ENCODE measurements around the gene TAPT1.
A peak's percentile ranks its signal among the peaks of the same experiment; 100 is the strongest.
"Not testable (repeated sequence)": the region's sequence is repeated elsewhere in the genome, so short reads cannot be mapped to it uniquely, and the experiment has no call there.

The TAPT1 gene

DNA sequence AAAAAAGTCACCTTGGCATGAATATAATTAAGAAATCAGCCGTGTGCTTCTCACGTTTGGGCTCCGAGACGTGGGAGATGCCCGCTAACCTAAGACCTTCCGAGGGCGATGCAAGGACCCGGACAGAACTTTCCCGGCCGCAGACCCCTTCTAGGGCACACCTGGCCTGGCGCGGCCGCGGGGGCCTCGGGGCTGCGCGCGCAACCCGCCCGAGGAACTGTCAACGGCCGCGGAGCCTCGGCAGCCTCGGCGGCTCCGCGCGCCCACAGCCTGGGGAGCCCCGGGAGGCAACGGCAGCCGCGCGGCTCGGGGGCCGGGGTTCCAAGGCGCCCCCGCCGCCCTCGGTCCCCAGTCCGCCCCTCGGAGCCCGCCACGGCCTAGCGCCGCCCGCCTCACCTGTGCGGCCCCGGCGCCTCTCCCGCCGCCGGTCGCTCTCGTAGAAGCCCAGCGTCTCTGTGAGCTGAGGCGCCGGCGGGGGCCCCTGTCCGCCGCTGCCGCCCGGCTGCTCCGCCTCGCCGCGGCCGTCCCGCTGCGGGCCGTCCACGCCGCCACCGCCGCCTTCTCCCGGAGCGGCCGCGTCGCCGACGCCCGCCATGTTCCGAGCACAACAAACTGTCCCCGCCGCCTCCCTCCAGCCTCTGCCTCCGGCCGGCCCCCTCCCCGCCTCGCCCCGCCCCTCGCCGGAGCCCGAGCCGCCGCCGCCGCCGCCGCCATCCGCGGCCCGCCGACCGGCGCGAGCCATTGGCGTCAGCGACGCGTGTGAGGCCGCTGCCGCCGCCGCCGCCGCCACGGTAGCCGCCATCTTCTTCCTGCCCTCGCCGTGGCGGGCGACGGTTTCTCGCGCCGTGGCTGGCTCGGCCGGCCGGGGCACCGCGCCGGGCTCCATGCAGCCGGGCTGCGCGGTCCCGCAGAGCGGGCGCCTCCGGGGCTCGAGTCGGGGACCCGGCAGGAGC, at the start of gene TAPT1:
TSS of gene TAPT1 (minus strand) at position 609 of the 953 bp plus-strand sequence. CDS start at position 595, 14 bp downstream.
- no peaks in the 10 kb centered on the region for H3K36me3 ChIP-seq (ENCODE audit: insufficient read depth, low read depth, low read length)
- peaks cover 12% of the 10 kb centered on the region for H3K4me1 ChIP-seq (ENCODE audit: insufficient read depth, low read length)
- no peaks in the 10 kb centered on the region for H3K9me3 ChIP-seq (ENCODE audit: insufficient read depth, low read depth, low read length)
- H3K27me3 ChIP-seq (ENCODE audit: insufficient read depth, low read length): no peaks in the 10 kb centered on the region
- H3K4me3 ChIP-seq (ENCODE audit: low read length): peak within 1 kb of the TSS; percentile 99
- no peak within 1 kb of the TSS for H3K27ac ChIP-seq (ENCODE audit: low read length)
- H3K9ac ChIP-seq (ENCODE audit: low read depth, low read length): peak within 1 kb of the TSS; percentile 84; the same call in 1 of the 2 replicates

GRCh38 chr4:16271411-16271810, 45.1 kb upstream of the TAPT1 start:
- Histone ChIP-seq H3K36me3 (ENCODE audit: insufficient read depth, low read depth, low read length) (no peaks in the 10 kb centered on the region), H3K4me1 (ENCODE audit: insufficient read depth, low read length) (no peaks in the 10 kb centered on the region), H3K27ac (ENCODE audit: low read length) (no peak overlapping the region)

GRCh38 chr4:16270454-16271328, 44.4 kb upstream of the TAPT1 start:
- H3K9ac ChIP-seq (ENCODE audit: low read depth, low read length): no peak overlapping the region
- no peaks in the 10 kb centered on the region for H3K36me3 ChIP-seq (ENCODE audit: insufficient read depth, low read depth, low read length)
- H3K4me3 ChIP-seq (ENCODE audit: low read length): no peak overlapping the region
- no peak overlapping the region for H3K27ac ChIP-seq (ENCODE audit: low read length)
- H3K9me3 ChIP-seq (ENCODE audit: insufficient read depth, low read depth, low read length): peaks cover 7% of the 10 kb centered on the region
- no peaks in the 10 kb centered on the region for H3K27me3 ChIP-seq (ENCODE audit: insufficient read depth, low read length)
- no peaks in the 10 kb centered on the region for H3K4me1 ChIP-seq (ENCODE audit: insufficient read depth, low read length)

More at GRCh38 chr4:16271411-16271810, 45.1 kb upstream of the TAPT1 start:
- Histone ChIP-seq H3K9ac (ENCODE audit: low read depth, low read length) (no peak overlapping the region), H3K27me3 (ENCODE audit: insufficient read depth, low read length) (no peaks in the 10 kb centered on the region), H3K4me3 (ENCODE audit: low read length) (no peak overlapping the region), H3K9me3 (ENCODE audit: insufficient read depth, low read depth, low read length) (peaks cover 14% of the 10 kb centered on the region)

- H3K36me3 ChIP-seq (ENCODE audit: insufficient read depth, low read depth, low read length); H3K4me3 ChIP-seq (ENCODE audit: low read length); H3K9me3 ChIP-seq (ENCODE audit: insufficient read depth, low read depth, low read length); H3K27me3 ChIP-seq (ENCODE audit: insufficient read depth, low read length); H3K4me1 ChIP-seq (ENCODE audit: insufficient read depth, low read length); H3K27ac ChIP-seq (ENCODE audit: low read length); H3K9ac ChIP-seq (ENCODE audit: low read depth, low read length): not testable (repeated sequence)
Observed at GRCh38 chr4:16269742-16270453, 43.6 kb upstream of the TAPT1 start.

DNA sequence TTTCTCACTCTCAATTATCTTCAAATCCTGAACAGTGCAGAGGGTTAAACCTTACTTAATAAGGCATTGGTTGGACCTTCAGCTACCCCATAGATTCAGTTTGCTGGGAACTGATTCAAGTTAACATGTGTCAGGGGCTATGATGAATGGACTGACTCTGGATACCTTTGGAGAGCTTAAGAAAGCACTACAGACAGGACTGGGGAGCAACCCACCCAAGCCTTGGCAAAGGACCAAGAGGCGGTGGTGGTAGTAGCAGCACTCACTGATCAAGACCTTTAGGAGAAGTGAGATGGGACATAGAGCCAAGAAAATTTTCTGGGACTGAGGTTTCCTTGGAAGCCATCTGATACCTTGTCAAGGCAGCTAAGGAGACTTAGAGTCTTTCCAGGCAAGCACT, 43.0 kb upstream of the TAPT1 start:
- H3K27me3 ChIP-seq (ENCODE audit: insufficient read depth, low read length): no peaks in the 10 kb centered on the region
- no peak overlapping the region for H3K4me3 ChIP-seq (ENCODE audit: low read length)
- no peaks in the 10 kb centered on the region for H3K9me3 ChIP-seq (ENCODE audit: insufficient read depth, low read depth, low read length)
- no peaks in the 10 kb centered on the region for H3K4me1 ChIP-seq (ENCODE audit: insufficient read depth, low read length)
- H3K36me3 ChIP-seq (ENCODE audit: insufficient read depth, low read depth, low read length): no peaks in the 10 kb centered on the region
- no peak overlapping the region for H3K27ac ChIP-seq (ENCODE audit: low read length)
- H3K9ac ChIP-seq (ENCODE audit: low read depth, low read length): no peak overlapping the region

- Histone ChIP-seq H3K27ac (ENCODE audit: low read length) (no peak overlapping the region), H3K9ac (ENCODE audit: low read depth, low read length) (no peak overlapping the region)
Observed at GRCh38 chr4:16268290-16268689, 42.0 kb upstream of the TAPT1 start.

GRCh38 chr4:16267639-16268038, 41.4 kb upstream of the TAPT1 start:
- H3K36me3 ChIP-seq (ENCODE audit: insufficient read depth, low read depth, low read length): no peaks in the 10 kb centered on the region
- H3K9ac ChIP-seq (ENCODE audit: low read depth, low read length): no peak overlapping the region
- no peak overlapping the region for H3K27ac ChIP-seq (ENCODE audit: low read length)
- H3K4me3 ChIP-seq (ENCODE audit: low read length): no peak overlapping the region
- no peaks in the 10 kb centered on the region for H3K9me3 ChIP-seq (ENCODE audit: insufficient read depth, low read depth, low read length)
- H3K27me3 ChIP-seq (ENCODE audit: insufficient read depth, low read length): no peaks in the 10 kb centered on the region
- H3K4me1 ChIP-seq (ENCODE audit: insufficient read depth, low read length): no peaks in the 10 kb centered on the region

More at GRCh38 chr4:16268290-16268689, 42.0 kb upstream of the TAPT1 start:
- Histone ChIP-seq H3K36me3 (ENCODE audit: insufficient read depth, low read depth, low read length) (no peaks in the 10 kb centered on the region), H3K4me1 (ENCODE audit: insufficient read depth, low read length) (no peaks in the 10 kb centered on the region), H3K4me3 (ENCODE audit: low read length) (no peak overlapping the region), H3K27me3 (ENCODE audit: insufficient read depth, low read length) (no peaks in the 10 kb centered on the region), H3K9me3 (ENCODE audit: insufficient read depth, low read depth, low read length) (no peaks in the 10 kb centered on the region)

GRCh38 chr4:16265820-16266219, 39.5 kb upstream of the TAPT1 start:
- Histone ChIP-seq H3K4me1 (ENCODE audit: insufficient read depth, low read length) (no peaks in the 10 kb centered on the region), H3K27ac (ENCODE audit: low read length) (no peak overlapping the region), H3K36me3 (ENCODE audit: insufficient read depth, low read depth, low read length) (no peaks in the 10 kb centered on the region), H3K4me3 (ENCODE audit: low read length) (no peak overlapping the region), H3K27me3 (ENCODE audit: insufficient read depth, low read length) (no peaks in the 10 kb centered on the region), H3K9ac (ENCODE audit: low read depth, low read length) (no peak overlapping the region), H3K9me3 (ENCODE audit: insufficient read depth, low read depth, low read length) (no peaks in the 10 kb centered on the region)

DNA sequence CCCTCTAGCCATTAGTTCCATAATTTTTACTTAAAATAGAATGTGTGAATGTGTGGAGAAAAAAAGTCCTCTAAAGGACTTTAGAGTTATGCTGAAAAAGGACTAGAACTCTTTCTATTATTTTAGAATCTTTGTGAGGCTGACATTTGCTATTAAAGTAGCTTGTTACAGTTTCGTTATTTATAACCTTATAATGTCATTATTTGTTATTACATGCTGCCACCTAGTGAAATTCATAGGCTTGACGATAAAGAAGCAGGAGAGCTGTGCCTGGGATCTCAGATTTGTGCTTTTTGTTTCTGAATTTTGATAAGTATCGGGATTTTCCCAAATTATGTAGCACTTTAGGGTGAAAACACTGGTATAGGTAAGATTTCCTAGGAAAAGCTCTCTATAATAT, 38.5 kb upstream of the TAPT1 start:
- H3K27ac ChIP-seq (ENCODE audit: low read length): no peak overlapping the region
- H3K4me3 ChIP-seq (ENCODE audit: low read length): no peak overlapping the region
- H3K9me3 ChIP-seq (ENCODE audit: insufficient read depth, low read depth, low read length): no peaks in the 10 kb centered on the region
- no peaks in the 10 kb centered on the region for H3K27me3 ChIP-seq (ENCODE audit: insufficient read depth, low read length)
- H3K9ac ChIP-seq (ENCODE audit: low read depth, low read length): no peak overlapping the region
- H3K4me1 ChIP-seq (ENCODE audit: insufficient read depth, low read length): no peaks in the 10 kb centered on the region
- H3K36me3 ChIP-seq (ENCODE audit: insufficient read depth, low read depth, low read length): no peaks in the 10 kb centered on the region

DNA sequence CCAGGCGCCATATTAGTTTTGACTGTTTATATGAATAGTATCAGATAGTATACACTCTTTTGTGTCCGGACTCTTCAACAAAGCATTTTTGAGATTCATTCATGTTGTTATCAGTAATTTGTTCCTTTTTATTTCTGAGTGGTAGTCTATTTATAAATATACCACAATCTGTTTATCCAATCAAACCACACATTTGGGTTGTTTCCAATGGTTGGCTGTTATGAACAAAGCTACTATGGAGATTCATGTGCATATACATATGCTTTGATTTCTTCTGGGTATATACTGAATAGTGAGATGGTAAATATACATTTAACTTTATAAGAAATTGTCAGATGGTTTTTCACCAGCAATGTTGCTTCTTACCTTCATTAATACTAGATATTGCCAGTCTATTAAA, 36.8 kb upstream of the TAPT1 start:
- no peaks in the 10 kb centered on the region for H3K27me3 ChIP-seq (ENCODE audit: insufficient read depth, low read length)
- no peak overlapping the region for H3K4me3 ChIP-seq (ENCODE audit: low read length)
- no peaks in the 10 kb centered on the region for H3K9me3 ChIP-seq (ENCODE audit: insufficient read depth, low read depth, low read length)
- H3K9ac ChIP-seq (ENCODE audit: low read depth, low read length): no peak overlapping the region
- H3K27ac ChIP-seq (ENCODE audit: low read length): no peak overlapping the region
- H3K4me1 ChIP-seq (ENCODE audit: insufficient read depth, low read length): no peaks in the 10 kb centered on the region
- H3K36me3 ChIP-seq (ENCODE audit: insufficient read depth, low read depth, low read length): no peaks in the 10 kb centered on the region

GRCh38 chr4:16262188-16262587, 35.9 kb upstream of the TAPT1 start:
- H3K4me3 ChIP-seq (ENCODE audit: low read length): no peak overlapping the region
- H3K9me3 ChIP-seq (ENCODE audit: insufficient read depth, low read depth, low read length): no peaks in the 10 kb centered on the region
- no peak overlapping the region for H3K9ac ChIP-seq (ENCODE audit: low read depth, low read length)
- H3K27me3 ChIP-seq (ENCODE audit: insufficient read depth, low read length): no peaks in the 10 kb centered on the region
- H3K27ac ChIP-seq (ENCODE audit: low read length): no peak overlapping the region
- H3K36me3 ChIP-seq (ENCODE audit: insufficient read depth, low read depth, low read length): no peaks in the 10 kb centered on the region
- no peaks in the 10 kb centered on the region for H3K4me1 ChIP-seq (ENCODE audit: insufficient read depth, low read length)
